Epithelial cell of proximal tubule (primary cell): ENCODE measurements around the gene DHX9. TPM values are rescaled to one million over a fixed set of nuclear protein-coding genes. Genes with fewer than 3 reads are reported as not detected.

Experiments used
- DNase-seq: peaks from one replicate; pipeline ENCODE4 v3.0.0-alpha.2; 2011; ENCODE audit warnings: low read depth
- H3K4me3 ChIP-seq: 2 replicates; pipeline ENCODE4 v1.5.1; 2011; ENCODE audit warnings: low read depth, mild to moderate bottlenecking, low read length
- total RNA-seq: library from RNA; depleted of rRNA; stranded (reverse); fragments of >200 nt; gene quantifications from 2 replicates; pipeline ENCODE4 v1.2.3, GENCODE V29; 2015
- TF ChIP-seq, protein P1 (sequence below): conservative IDR thresholded peaks from 2 replicates; pipeline ENCODE4 v1.5.1; 2012; ENCODE audit warnings: low read depth, mild to moderate bottlenecking, low read length

The DHX9 gene
- total RNA-seq, 1 donor from 2014 or later = 154 TPM

DNA sequence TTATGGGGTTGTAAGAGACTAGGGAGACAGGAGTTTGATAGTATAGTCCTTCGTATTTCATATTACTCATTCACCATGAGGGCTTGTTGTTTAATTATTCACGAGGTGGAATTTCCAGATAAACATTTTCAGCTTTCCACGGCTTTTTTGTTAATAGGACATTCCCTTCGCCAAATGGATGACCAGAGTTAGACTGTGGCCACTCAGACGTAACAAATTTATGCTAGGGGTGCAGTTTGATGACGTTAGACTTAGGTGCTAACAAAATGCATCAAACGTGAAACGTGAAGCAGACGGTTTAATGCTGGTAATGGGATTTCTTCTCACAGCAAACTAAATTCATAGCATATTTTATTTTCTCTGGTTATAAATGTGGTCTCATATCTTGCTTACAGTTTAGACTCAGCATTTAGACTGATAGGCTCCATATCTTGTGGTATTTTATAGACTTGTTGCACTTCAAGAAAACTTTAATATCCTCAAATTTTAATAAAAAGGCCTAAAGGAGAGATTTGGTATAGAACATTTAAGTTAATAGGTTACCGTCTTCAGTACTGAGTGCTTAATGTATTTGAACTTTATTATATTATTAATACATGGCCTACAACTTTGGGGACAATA, 2.3 kb downstream of the DHX9 start:
- TF ChIP-seq, protein P1, sequence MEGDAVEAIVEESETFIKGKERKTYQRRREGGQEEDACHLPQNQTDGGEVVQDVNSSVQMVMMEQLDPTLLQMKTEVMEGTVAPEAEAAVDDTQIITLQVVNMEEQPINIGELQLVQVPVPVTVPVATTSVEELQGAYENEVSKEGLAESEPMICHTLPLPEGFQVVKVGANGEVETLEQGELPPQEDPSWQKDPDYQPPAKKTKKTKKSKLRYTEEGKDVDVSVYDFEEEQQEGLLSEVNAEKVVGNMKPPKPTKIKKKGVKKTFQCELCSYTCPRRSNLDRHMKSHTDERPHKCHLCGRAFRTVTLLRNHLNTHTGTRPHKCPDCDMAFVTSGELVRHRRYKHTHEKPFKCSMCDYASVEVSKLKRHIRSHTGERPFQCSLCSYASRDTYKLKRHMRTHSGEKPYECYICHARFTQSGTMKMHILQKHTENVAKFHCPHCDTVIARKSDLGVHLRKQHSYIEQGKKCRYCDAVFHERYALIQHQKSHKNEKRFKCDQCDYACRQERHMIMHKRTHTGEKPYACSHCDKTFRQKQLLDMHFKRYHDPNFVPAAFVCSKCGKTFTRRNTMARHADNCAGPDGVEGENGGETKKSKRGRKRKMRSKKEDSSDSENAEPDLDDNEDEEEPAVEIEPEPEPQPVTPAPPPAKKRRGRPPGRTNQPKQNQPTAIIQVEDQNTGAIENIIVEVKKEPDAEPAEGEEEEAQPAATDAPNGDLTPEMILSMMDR = no peak
- peak overlapping the region; percentile 84 for H3K4me3 ChIP-seq
- peak; percentile 82 for DNase-seq

DNA sequence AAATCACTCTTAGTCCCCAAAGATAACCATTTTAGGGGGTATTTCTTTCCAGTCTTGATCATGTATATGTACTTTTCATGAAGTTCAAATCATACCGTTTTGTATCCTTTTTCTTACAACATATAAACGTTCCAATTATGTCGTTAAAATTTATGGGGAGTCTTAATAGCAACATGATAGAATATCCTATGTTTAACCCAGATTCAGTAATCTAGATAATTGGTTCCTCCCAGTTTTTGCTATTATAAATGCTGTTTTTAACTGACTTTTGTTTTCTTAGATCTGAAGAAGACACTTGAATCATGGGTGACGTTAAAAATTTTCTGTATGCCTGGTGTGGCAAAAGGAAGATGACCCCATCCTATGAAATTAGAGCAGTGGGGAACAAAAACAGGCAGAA, 3.1 kb downstream of the DHX9 start:
- H3K4me3 ChIP-seq = peak overlapping the region; percentile 84
- no peak for DNase-seq
- TF ChIP-seq, protein P1 = no peak

DNA sequence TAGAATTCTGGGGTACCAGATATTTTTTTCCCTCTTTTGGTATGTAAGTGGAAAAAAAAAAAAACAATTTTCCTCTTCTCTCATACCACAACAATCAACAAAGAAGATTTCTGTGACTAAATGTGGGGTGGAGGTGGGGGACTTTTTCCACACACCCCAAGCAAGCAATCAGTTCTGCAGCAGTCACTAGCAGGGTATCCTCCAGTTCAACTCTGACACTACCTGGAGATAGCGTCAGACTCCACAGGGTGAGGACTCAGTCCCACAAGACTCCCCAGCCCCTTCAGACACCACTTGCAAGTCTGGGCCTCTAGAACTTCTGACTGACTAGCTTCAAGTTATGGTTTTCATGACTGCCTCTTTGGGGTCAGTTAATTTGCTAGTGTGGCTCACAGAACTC, 6.2 kb downstream of the DHX9 start:
- no peak overlapping the region for H3K4me3 ChIP-seq
- DNase-seq = no peak
- TF ChIP-seq, protein P1 = no peak

DNA sequence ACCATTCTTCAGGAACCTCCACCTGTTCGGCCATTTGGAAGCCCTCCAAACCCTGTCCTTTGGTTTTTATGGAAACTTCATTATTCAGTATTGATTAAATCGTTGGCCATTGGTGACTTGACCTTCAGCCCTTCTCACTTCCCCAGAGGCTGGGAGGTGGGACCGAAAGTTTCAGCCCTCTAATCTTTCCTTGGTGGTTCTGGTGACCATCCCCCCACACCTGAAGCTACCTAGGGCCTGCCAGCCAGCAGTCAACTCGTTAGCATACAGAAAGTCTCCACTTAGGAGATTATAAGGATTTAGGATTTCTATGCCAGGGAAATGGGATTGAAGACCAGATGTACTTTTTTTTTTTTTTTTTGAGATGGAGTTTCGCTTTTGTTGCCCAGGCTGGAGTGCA, 6.7 kb downstream of the DHX9 start:
- TF ChIP-seq, protein P1 = no peak
- no peak overlapping the region for H3K4me3 ChIP-seq
- DNase-seq = no peak

DNA sequence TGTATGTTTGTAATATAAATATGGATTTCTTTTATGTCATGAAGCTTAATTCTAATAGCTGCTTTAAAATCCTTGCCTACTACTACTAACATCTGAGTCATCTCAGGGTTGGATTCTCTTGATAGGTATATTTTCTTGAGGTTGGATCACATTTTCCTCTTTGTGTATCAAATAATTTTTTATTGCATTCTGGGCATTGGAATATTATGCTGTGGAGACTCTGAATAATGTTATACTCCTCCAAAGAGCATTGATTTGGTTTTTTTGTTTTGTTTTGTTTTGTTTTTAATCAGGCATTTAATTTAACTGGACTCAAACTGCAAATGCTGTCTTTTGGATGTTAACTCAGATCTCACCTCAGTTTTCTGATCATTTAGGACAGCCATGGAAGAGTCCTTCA, 8.0 kb downstream of the DHX9 start:
- DNase-seq = no peak
- TF ChIP-seq, protein P1 = no peak
- H3K4me3 ChIP-seq = no peak overlapping the region

DNA sequence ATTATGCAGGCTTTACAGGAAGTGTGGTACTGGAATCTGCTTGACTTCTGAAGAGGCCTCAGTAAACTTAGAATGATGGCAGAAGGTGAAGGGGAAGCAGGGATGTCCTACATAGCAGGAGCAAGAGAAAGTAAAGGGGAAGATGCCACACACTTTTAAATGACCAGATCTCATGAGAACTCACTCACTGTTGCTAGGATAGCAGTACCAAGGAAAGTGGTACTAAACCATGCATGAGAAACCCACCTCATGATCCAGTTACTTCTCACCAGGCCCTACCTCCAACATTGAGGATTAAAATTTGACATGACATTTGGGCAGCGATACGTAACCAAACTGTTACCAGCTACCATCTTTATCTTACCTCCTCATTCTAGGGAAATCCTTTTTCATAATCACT, 9.6 kb downstream of the DHX9 start:
- H3K4me3 ChIP-seq = no peak overlapping the region
- no peak for DNase-seq
- TF ChIP-seq, protein P1 = no peak

DNA sequence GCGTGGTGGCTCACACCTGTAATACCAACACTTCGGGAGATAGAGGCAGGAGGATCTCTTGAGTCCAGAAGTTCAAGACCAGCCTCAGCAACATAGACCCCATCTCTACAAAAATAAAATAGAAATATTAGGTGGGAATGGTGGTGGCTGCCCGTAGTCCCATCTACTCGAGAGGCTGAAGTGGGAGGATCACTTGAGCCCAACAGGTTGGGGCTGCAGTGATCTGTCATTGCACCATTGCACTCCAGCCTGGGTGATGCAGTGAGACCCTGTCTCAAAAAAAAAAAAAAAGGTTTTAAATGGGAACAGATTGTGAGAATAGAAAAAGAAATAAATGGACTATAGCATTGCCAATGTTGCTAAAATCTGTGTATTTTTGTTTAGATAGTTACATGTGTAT, 11.2 kb downstream of the DHX9 start:
- no peak overlapping the region for H3K4me3 ChIP-seq
- TF ChIP-seq, protein P1 = no peak
- no peak for DNase-seq
